ENCODE measurements around the gene KRTAP4-11. TPM values are rescaled to one million over a fixed set of nuclear protein-coding genes. Genes with fewer than 3 reads are reported as not detected.
"Not testable (repeated sequence)": the region's sequence is repeated elsewhere in the genome, so short reads cannot be mapped to it uniquely, and the experiment has no call there.

Gene KRTAP4-11
- total RNA-seq, 1 donor from 2014 or later, result not detected

GRCh38 chr17:41123292-41123990 is 5.3 kb upstream of the KRTAP4-11 start:
- not testable (repeated sequence) for DNase-seq

GRCh38 chr17:41121742-41122141 is 3.6 kb upstream of the KRTAP4-11 start:
- DNase-seq, result no peak

GRCh38 chr17:41119696-41120690 is 1.8 kb upstream of the KRTAP4-11 start:
- DNase-seq, result not testable (repeated sequence)

- DNase-seq, result no peak
These were observed 548 bp upstream of the KRTAP4-11 start for GRCh38 chr17:41118721-41119120.

- no peak for DNase-seq
These were observed 1.9 kb downstream of the KRTAP4-11 start for GRCh38 chr17:41116297-41116696.

- no peak for DNase-seq
These were observed 6.9 kb downstream of the KRTAP4-11 start for GRCh38 chr17:41111151-41111885.

GRCh38 chr17:41108728-41109386 is 9.3 kb downstream of the KRTAP4-11 start:
- not testable (repeated sequence) for DNase-seq

GRCh38 chr17:41107941-41108450 is 10.2 kb downstream of the KRTAP4-11 start:
- DNase-seq, result no peak

GRCh38 chr17:41105347-41105746 is 12.8 kb downstream of the KRTAP4-11 start, which contains the start of gene KRTAP4-9:
TSS of gene KRTAP4-9 (plus strand) at chr17:41105389. CDS start at chr17:41105389, 0 bp downstream.
- not testable (repeated sequence) for DNase-seq

GRCh38 chr17:41104386-41105038 is 13.7 kb downstream of the KRTAP4-11 start:
- not testable (repeated sequence) for DNase-seq

GRCh38 chr17:41103896-41104295 is 14.3 kb downstream of the KRTAP4-11 start:
- no peak for DNase-seq

- DNase-seq, result no peak
These were observed 16.4 kb downstream of the KRTAP4-11 start, which contains the start of gene KRTAP4-16 for GRCh38 chr17:41101586-41102259. TSS of gene KRTAP4-16 (minus strand) at chr17:41102209. CDS start at chr17:41102209, 0 bp downstream.

GRCh38 chr17:41099682-41100480 is 18.3 kb downstream of the KRTAP4-11 start:
- DNase-seq, result peak; percentile 41

GRCh38 chr17:41098481-41098880 is 19.7 kb downstream of the KRTAP4-11 start:
- no peak for DNase-seq

GRCh38 chr17:41098042-41098441 is 20.1 kb downstream of the KRTAP4-11 start, which contains the start of gene KRTAP4-8:
TSS of gene KRTAP4-8 (minus strand) at chr17:41098142. CDS start at chr17:41098084, 58 bp downstream.
- DNase-seq, result no peak

GRCh38 chr17:41096055-41096454 is 22.1 kb downstream of the KRTAP4-11 start:
- no peak for DNase-seq

GRCh38 chr17:41088760-41089352 is 29.3 kb downstream of the KRTAP4-11 start:
- DNase-seq, result not testable (repeated sequence)

- not testable (repeated sequence) for DNase-seq
These were observed 33.9 kb downstream of the KRTAP4-11 start, which contains the start of gene KRTAP4-7 for GRCh38 chr17:41084100-41084856. TSS of gene KRTAP4-7 (plus strand) at chr17:41084150. CDS start at chr17:41084207, 57 bp downstream.

All from tongue (tissue), 2 donors.